Mesothelial cell of epicardium (in vitro differentiated cells): ENCODE data around the gene DGKH. TPM values are rescaled to one million over a fixed set of nuclear protein-coding genes. Genes with fewer than 3 reads are reported as not detected.
"Not testable (repeated sequence)": the region's sequence is repeated elsewhere in the genome, so short reads cannot be mapped to it uniquely, and the experiment has no call there.

Experiments used
- DNase-seq, 2 experiments: peaks; one replicate each; pipeline ENCODE4 v3.0.0; 2021; ENCODE audit warnings: low spot score in 2 of 2; ENCODE audit not compliant: unreplicated experiment in 2 of 2
- H3K27ac Mint-ChIP-seq: 2 replicates; pipeline ENCODE4 v1.8.0; 2021; ENCODE audit warnings: mixed read lengths
- H3K27me3 Mint-ChIP-seq: 2 replicates; pipeline ENCODE4 v1.8.0; 2021; ENCODE audit warnings: low read depth, mixed read lengths
- H3K36me3 Mint-ChIP-seq: 2 replicates; pipeline ENCODE4 v1.8.0; 2021; ENCODE audit warnings: mixed read lengths
- H3K4me1 Mint-ChIP-seq: 2 replicates; pipeline ENCODE4 v1.8.0; 2021; ENCODE audit warnings: mixed read lengths
- H3K4me3 Mint-ChIP-seq: 2 replicates; pipeline ENCODE4 v1.8.0; 2021; ENCODE audit warnings: mild to moderate bottlenecking, moderate library complexity, mixed read lengths
- H3K9me3 Mint-ChIP-seq: 2 replicates; pipeline ENCODE4 v1.8.0; 2021; ENCODE audit warnings: mixed read lengths
- CTCF ChIP-seq: fragments of 200-600 bp; sonication (generic); IDR thresholded peaks from one replicate; pipeline ENCODE4 v1.5.0; 2021; ENCODE audit warnings: antibody characterized with exemption; ENCODE audit not compliant: unreplicated experiment
- total RNA-seq: library from RNA; stranded (reverse); gene quantifications from 3 replicates; pipeline ENCODE4 v1.2.1, GENCODE V29; 2021

Gene DGKH
- total RNA-seq, 1 donor from 2014 or later = 9.2 TPM

GRCh38 chr13:42066542-42066941, 18.1 kb downstream of the DGKH start:
- Mint-ChIP-seq H3K36me3 (peaks cover 5% of the 10 kb centered on the region), H3K4me3 (no peak overlapping the region), H3K27ac (no peak overlapping the region), H3K27me3 (no peaks in the 10 kb centered on the region), H3K4me1 (peaks cover 19% of the 10 kb centered on the region), H3K9me3 (no peaks in the 10 kb centered on the region)
- DNase-seq = no peak
- TF ChIP-seq CTCF = no peak

- DNase-seq = no peak
- no peak overlapping the region for H3K27ac Mint-ChIP-seq
- H3K36me3 Mint-ChIP-seq = peaks cover 5% of the 10 kb centered on the region
- H3K27me3 Mint-ChIP-seq = no peaks in the 10 kb centered on the region
- H3K4me3 Mint-ChIP-seq = no peak overlapping the region
- no peaks in the 10 kb centered on the region for H3K9me3 Mint-ChIP-seq
- H3K4me1 Mint-ChIP-seq = peaks cover 11% of the 10 kb centered on the region
- TF ChIP-seq CTCF = no peak
These were observed 20.4 kb downstream of the DGKH start for GRCh38 chr13:42068886-42069285.

- H3K36me3 Mint-ChIP-seq, H3K27me3 Mint-ChIP-seq, H3K4me3 Mint-ChIP-seq, H3K27ac Mint-ChIP-seq, DNase-seq, H3K4me1 Mint-ChIP-seq, H3K9me3 Mint-ChIP-seq: not testable (repeated sequence)
These were observed 22.2 kb downstream of the DGKH start for GRCh38 chr13:42070599-42070998.

- H3K4me1 Mint-ChIP-seq = peaks cover 12% of the 10 kb centered on the region
- H3K27me3 Mint-ChIP-seq, H3K4me3 Mint-ChIP-seq, DNase-seq, H3K36me3 Mint-ChIP-seq, H3K27ac Mint-ChIP-seq, H3K9me3 Mint-ChIP-seq: not testable (repeated sequence)
- peak; percentile 24 for TF ChIP-seq CTCF
These were observed 22.7 kb downstream of the DGKH start for GRCh38 chr13:42071179-42071578.

GRCh38 chr13:42071672-42072419, 23.4 kb downstream of the DGKH start:
- Mint-ChIP-seq H3K27ac (peak overlapping the region; percentile 72), H3K9me3 (no peaks in the 10 kb centered on the region), H3K27me3 (no peaks in the 10 kb centered on the region), H3K36me3 (no peaks in the 10 kb centered on the region), H3K4me1 (peaks cover 19% of the 10 kb centered on the region), H3K4me3 (no peak overlapping the region)
- no peak for DNase-seq
- TF ChIP-seq CTCF = no peak

GRCh38 chr13:42073683-42074082, 25.2 kb downstream of the DGKH start:
- no peak for DNase-seq
- Mint-ChIP-seq H3K27me3 (no peaks in the 10 kb centered on the region), H3K9me3 (no peaks in the 10 kb centered on the region), H3K36me3 (no peaks in the 10 kb centered on the region), H3K27ac (no peak overlapping the region), H3K4me3 (no peak overlapping the region), H3K4me1 (peaks cover 22% of the 10 kb centered on the region)
- TF ChIP-seq CTCF = no peak
